AG10803 (cell line): ENCODE results near the gene CSNK2A2.

ENCODE experiments used
- DNase-seq: peaks from one replicate; pipeline ENCODE4 v3.0.0; 2010; ENCODE audit warnings: low read depth
- H3K4me3 ChIP-seq: 2 replicates; pipeline ENCODE4 v1.5.1; 2011; ENCODE audit warnings: mild to moderate bottlenecking, low read length, control low read depth
- TF ChIP-seq, protein P1 (sequence below): conservative IDR thresholded peaks from 2 replicates; pipeline ENCODE4 v1.5.1; 2011; ENCODE audit warnings: mild to moderate bottlenecking, low read length, control low read depth, inconsistent platforms

The CSNK2A2 gene

DNA sequence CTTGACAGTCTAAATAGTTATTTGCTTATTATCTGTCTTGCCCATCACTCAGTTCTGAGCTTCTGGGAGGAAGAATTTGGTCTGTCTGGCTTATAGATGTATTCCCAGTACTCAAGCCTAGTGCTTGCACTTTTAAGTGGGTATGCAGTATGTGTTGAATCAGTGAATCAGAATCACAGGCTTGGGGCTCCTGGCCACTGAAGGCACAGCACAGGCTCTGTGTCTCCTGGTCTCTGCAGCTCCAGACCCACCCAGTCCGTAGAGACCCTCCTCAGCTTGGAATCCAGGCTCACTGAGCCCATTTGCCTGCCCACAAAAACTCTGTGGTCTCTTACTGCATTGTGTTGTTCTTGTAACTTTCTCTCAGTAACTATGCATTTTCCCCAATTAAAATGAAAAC lies 49.4 kb downstream of the CSNK2A2 start:
- no peak for DNase-seq
- TF ChIP-seq, protein P1, sequence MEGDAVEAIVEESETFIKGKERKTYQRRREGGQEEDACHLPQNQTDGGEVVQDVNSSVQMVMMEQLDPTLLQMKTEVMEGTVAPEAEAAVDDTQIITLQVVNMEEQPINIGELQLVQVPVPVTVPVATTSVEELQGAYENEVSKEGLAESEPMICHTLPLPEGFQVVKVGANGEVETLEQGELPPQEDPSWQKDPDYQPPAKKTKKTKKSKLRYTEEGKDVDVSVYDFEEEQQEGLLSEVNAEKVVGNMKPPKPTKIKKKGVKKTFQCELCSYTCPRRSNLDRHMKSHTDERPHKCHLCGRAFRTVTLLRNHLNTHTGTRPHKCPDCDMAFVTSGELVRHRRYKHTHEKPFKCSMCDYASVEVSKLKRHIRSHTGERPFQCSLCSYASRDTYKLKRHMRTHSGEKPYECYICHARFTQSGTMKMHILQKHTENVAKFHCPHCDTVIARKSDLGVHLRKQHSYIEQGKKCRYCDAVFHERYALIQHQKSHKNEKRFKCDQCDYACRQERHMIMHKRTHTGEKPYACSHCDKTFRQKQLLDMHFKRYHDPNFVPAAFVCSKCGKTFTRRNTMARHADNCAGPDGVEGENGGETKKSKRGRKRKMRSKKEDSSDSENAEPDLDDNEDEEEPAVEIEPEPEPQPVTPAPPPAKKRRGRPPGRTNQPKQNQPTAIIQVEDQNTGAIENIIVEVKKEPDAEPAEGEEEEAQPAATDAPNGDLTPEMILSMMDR = no peak
- H3K4me3 ChIP-seq = no peak overlapping the region

DNA sequence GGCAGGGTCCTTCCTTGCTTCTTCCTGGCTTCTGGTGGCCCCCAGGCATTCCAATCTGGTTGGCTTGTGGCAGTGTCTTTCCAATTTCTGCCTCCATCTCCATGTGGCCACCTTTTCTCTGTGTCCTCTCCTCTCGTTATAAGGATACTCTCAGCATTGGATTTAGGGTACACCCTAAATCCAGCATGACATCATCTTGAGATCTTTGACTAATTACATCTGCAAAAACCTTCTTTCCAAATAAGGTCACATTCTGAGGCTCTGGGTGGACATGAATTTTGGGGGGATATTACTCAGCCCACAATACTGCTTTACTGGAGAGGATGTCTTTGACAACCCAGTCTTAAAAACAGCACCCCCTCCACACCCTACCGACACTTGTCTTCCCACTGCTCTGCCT lies 49.8 kb downstream of the CSNK2A2 start:
- TF ChIP-seq, protein P1 = no peak
- no peak overlapping the region for H3K4me3 ChIP-seq
- DNase-seq = no peak

- TF ChIP-seq, protein P1 = no peak
- no peak for DNase-seq
- H3K4me3 ChIP-seq = no peak overlapping the region
Observed at GRCh38 chr16:58138852-58139251, 59.1 kb downstream of the CSNK2A2 start.

DNA sequence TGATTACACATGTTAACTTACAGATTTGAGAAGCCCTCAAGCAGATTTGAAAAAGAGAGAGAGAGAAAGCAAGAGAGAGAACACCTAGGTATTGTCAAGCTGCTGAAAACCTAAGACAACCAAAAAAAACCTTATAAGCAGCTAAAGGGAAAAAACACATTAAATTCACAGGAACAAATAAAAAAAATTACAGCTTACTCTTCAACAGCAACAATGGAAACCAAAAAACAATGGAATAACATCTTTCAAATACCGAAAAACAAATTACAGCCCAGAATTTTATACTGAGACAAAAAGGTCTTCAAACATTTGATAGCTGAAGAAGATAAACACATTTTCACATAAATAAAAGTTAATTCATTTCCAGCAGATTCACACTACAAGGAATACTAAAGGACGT lies 60.3 kb downstream of the CSNK2A2 start:
- DNase-seq = no peak
- TF ChIP-seq, protein P1 = no peak
- no peak overlapping the region for H3K4me3 ChIP-seq

DNA sequence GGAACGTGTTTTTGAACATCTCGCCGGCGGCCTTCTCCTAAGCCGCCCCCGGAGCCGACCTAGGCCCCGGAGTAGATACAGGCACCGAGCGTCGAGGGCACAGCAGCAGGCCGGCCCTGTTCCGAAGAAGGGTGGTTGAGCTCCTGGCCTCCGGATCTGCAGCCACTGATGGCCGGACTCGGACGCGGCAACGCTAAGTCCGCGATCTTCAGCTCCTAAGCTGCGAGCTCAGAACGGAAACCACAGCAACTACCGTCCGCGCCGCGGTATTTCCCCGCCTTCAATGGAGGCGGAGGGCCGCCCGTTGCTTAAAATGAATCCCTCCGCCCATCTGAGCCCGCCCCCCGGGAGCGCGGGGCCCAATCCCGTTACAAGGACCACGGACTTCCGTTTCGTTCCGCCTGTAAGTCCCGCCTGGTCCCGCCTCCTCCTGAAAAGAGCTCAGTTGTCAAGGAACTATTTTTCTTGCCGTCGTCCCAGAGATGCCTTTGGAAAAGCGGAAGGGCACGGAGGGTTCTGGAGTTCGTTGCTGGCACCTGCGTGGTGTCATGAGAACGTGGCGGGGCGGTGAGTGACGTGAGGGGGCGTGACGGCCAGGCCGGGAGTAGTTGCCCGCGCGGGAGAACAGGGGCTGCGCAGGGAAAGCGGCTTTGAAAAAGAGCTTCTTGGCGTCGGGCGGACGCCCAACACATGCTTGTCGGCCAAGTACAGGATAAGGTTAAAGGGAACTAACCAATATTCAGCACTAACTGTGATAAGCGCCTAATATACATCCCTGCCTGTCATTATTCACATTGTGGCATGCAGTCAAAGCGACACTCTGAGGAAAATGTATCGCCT lies 68.6 kb downstream of the CSNK2A2 start, which contains the start of gene CFAP20:
Gene CFAP20, minus strand, starts transcription at position 285 of the 840 bp plus-strand sequence. Its CDS starts 266 bp downstream, at position 19.
- peak within 1 kb of the TSS; percentile 90 for H3K4me3 ChIP-seq
- TF ChIP-seq, protein P1 = no peak
- DNase-seq = peak; percentile 100

DNA sequence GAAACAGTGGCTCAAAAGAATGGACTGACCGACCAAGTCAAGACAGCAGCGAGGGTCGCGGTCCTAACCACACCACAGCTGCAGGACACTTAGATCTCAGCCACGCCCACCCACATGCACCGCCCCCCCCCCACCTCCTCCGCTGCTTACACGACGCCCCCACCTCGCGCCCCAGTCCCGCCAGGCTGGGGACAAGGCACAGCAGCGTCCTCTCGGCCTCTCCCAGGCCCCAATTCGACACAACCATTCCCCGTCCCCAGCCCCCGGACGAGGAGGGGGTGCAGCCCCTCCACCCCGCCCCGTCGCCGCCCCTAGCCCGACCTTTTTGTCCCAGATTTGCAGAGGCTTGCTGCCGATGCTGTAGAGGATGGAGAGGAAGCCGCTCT lies 69.2 kb downstream of the CSNK2A2 start:
- peak overlapping the region; percentile 90 for H3K4me3 ChIP-seq
- TF ChIP-seq, protein P1 = no peak
- no peak for DNase-seq

GRCh38 chr16:58128181-58128631 lies 69.7 kb downstream of the CSNK2A2 start:
- peak; percentile 17 for DNase-seq
- TF ChIP-seq, protein P1 = no peak
- peak overlapping the region; percentile 90 for H3K4me3 ChIP-seq
